A549 (cell line): ENCODE data around the gene BMS1. TPM values are rescaled to one million over a fixed set of nuclear protein-coding genes. Genes with fewer than 3 reads are reported as not detected.

Experiments used
- ATAC-seq, 2 experiments: fragments of 200-7000 bp in 1 of 2; fragments of >200 bp in 1 of 2; cut with Nextera tagmentation in 1 of 2; cut with Tn5 transposase in 1 of 2; 3 replicates each; pipeline versions ENCODE4 v1.8.0 to v1.9.1; 2018 to 2020; ENCODE audit warnings: mild to moderate bottlenecking in 1 of 2, moderate library complexity in 1 of 2
- CTCF ChIA-PET: fragments of 300-600 bp; sonication (Branson Sonifier 250); formaldehyde crosslinking; extraction: SDS; loops from one replicate; lab custom pipeline; 2021; ENCODE audit warnings: antibody characterized with exemption, inconsistent platforms; lab: Yijun Ruan, JAX
- POLR2A ChIA-PET: fragments of 350-600 bp; formaldehyde crosslinking; extraction: SDS; loops from one replicate; lab custom pipeline; 2021; ENCODE audit warnings: antibody characterized with exemption, inconsistent platforms; lab: Yijun Ruan, JAX
- DNase-seq, 2 experiments: peaks; one replicate each; pipeline versions ENCODE4 v3.0.0 to v3.0.0-alpha.2; 2011 to 2016; ENCODE audit warnings: low read depth in 1 of 2, low spot score in 1 of 2
- FAIRE-seq: peaks from 2 replicates; lab custom pipeline; 2011; peaks lifted over from hg19 to GRCh38; lab: Jason Lieb, UNC
- H3K27ac ChIP-seq, 2 experiments: fragments of >200 bp; sonication (Bioruptor Twin); formaldehyde crosslinking; 3 replicates each; pipeline ENCODE4 v1.5.1; 2016 to 2017
- H3K4me1 ChIP-seq: fragments of >200 bp; sonication (Bioruptor Twin); formaldehyde crosslinking; 3 replicates; pipeline ENCODE4 v1.6.1; 2016
- H3K4me2 ChIP-seq: fragments of >200 bp; sonication (Bioruptor Twin); formaldehyde crosslinking; 3 replicates; pipeline ENCODE4 v1.6.1; 2016
- H3K4me3 ChIP-seq: fragments of >200 bp; sonication (Bioruptor Twin); formaldehyde crosslinking; 3 replicates; pipeline ENCODE4 v1.5.1; 2016
- H3K9me3 ChIP-seq: fragments of >200 bp; sonication (Bioruptor Twin); formaldehyde crosslinking; 3 replicates; pipeline ENCODE4 v1.6.1; 2016
- CEBPB ChIP-seq, 2 experiments: fragments of >200 bp in 1 of 2; sonication (Bioruptor Twin) in 1 of 2; formaldehyde crosslinking in 1 of 2; IDR thresholded peaks; 2 replicates each; pipeline ENCODE4 v1.6.1; 2012 to 2016
- CHD2 ChIP-seq: fragments of 150-350 bp; IDR thresholded peaks from 2 replicates; pipeline ENCODE4 v1.6.1; 2014; ENCODE audit warnings: low read length; ENCODE audit not compliant: partially characterized antibody
- CHD4 ChIP-seq: fragments of 200-600 bp; sonication (generic); IDR thresholded peaks from 2 replicates; pipeline ENCODE4 v1.6.1; 2016; ENCODE audit warnings: antibody characterized with exemption, mild to moderate bottlenecking, borderline replicate concordance
- EP300 ChIP-seq, 2 experiments: fragments of >200 bp; sonication (Bioruptor Twin); formaldehyde crosslinking; IDR thresholded peaks; 2 replicates in 1 of 2; 3 replicates in 1 of 2; pipeline ENCODE4 v1.6.1; 2016 to 2017
- ESRRA ChIP-seq: fragments of 150-350 bp; IDR thresholded peaks from 2 replicates; pipeline ENCODE4 v1.6.1; 2014; ENCODE audit warnings: mild to moderate bottlenecking, low read length, borderline replicate concordance
- FOSL2 ChIP-seq, 2 experiments: fragments of 450-650 bp in 1 of 2; fragments of >200 bp in 1 of 2; sonication (Bioruptor Twin) in 1 of 2; formaldehyde crosslinking; IDR thresholded peaks; 2 replicates each; pipeline versions ENCODE4 v1.5.0 to v1.6.1; 2016 to 2020; ENCODE audit warnings: mild to moderate bottlenecking in 1 of 2, moderate library complexity in 1 of 2
- FOXS1 ChIP-seq: fragments of 250-450 bp; sonication (Bioruptor Pico); IDR thresholded peaks from 2 replicates; pipeline ENCODE4 v1.5.0; 2020; ENCODE audit warnings: mild to moderate bottlenecking, moderate library complexity
- GATA3 ChIP-seq: IDR thresholded peaks from 2 replicates; pipeline ENCODE4 v1.6.1; 2012; ENCODE audit warnings: borderline replicate concordance
- HOXA7 ChIP-seq: fragments of 250-450 bp; sonication (Bioruptor Pico); IDR thresholded peaks from 2 replicates; pipeline ENCODE4 v1.5.0; 2020; ENCODE audit warnings: mild to moderate bottlenecking, moderate library complexity
- JUNB ChIP-seq: fragments of >200 bp; sonication (Bioruptor Twin); formaldehyde crosslinking; IDR thresholded peaks from 2 replicates; pipeline ENCODE4 v1.6.1; 2016
- KDM5A ChIP-seq: fragments of 200-600 bp; sonication (generic); IDR thresholded peaks from 2 replicates; pipeline ENCODE4 v1.6.1; 2016; ENCODE audit warnings: antibody characterized with exemption, mild to moderate bottlenecking
- NR3C1 ChIP-seq: fragments of >200 bp; sonication (Bioruptor Twin); formaldehyde crosslinking; IDR thresholded peaks from 3 replicates; pipeline ENCODE4 v1.6.1; 2017
- POLR2A ChIP-seq: IDR thresholded peaks from 2 replicates; pipeline ENCODE4 v1.6.1; 2012; ENCODE audit warnings: mild to moderate bottlenecking, low read length
- RAD21 ChIP-seq, 2 experiments: fragments of >200 bp in 1 of 2; sonication (Bioruptor Twin) in 1 of 2; formaldehyde crosslinking in 1 of 2; IDR thresholded peaks in 1 of 2; conservative IDR thresholded peaks in 1 of 2; 2 replicates in 1 of 2; 3 replicates in 1 of 2; pipeline ENCODE4 v1.6.1; 2012 to 2018; ENCODE audit warnings: inconsistent platforms in 1 of 2
- RARB ChIP-seq: fragments of 250-450 bp; sonication (Bioruptor Pico); IDR thresholded peaks from 2 replicates; pipeline ENCODE4 v1.8.0; 2021; ENCODE audit warnings: mild to moderate bottlenecking, moderate library complexity
- RCOR1 ChIP-seq: fragments of 150-350 bp; IDR thresholded peaks from 2 replicates; pipeline ENCODE4 v1.6.1; 2014; ENCODE audit warnings: antibody characterized with exemption, low read length, low read depth
- REST ChIP-seq: fragments of 200-600 bp; sonication (generic); IDR thresholded peaks from 2 replicates; pipeline ENCODE4 v1.6.1; 2016; ENCODE audit warnings: antibody characterized with exemption, mild to moderate bottlenecking, moderate library complexity
- RNF2 ChIP-seq: fragments of 200-600 bp; sonication (generic); IDR thresholded peaks from 2 replicates; pipeline ENCODE4 v1.6.1; 2016; ENCODE audit warnings: low read depth, mild to moderate bottlenecking, antibody characterized with exemption, moderate library complexity, borderline replicate concordance
- ZFP36 ChIP-seq: fragments of 450-650 bp; IDR thresholded peaks from 2 replicates; pipeline ENCODE4 v1.6.1; 2014; ENCODE audit warnings: borderline replicate concordance; ENCODE audit not compliant: partially characterized antibody
- WGBS: methylation state at CpG from one replicate; pipeline ENCODE4 v1.1.6; 2017; ENCODE audit errors: missing lambda C conversion rate; 5-methylcytosine and 5-hydroxymethylcytosine counted together
- polyA plus RNA-seq, 4 experiments: library from polyadenylated mRNA; depleted of rRNA in 3 of 4; stranded (reverse); fragments of >200 nt; fragmentation: RNase III in 1 of 4; extraction: RNeasy Plus Mini Kit Qiagen cat#74134 plus additional on column Dnase treatment in 1 of 4; gene quantifications; 2 replicates in 3 of 4; 3 replicates in 1 of 4; pipeline ENCODE4 v1.2.3, GENCODE V29; 2011 to 2017
- TF ChIP-seq, protein P1 (sequence below): fragments of 250-450 bp; sonication (Bioruptor Pico); IDR thresholded peaks from 2 replicates; pipeline ENCODE4 v1.5.0; 2020; ENCODE audit warnings: low read depth, mild to moderate bottlenecking, moderate library complexity
- TF ChIP-seq, protein P2 (sequence below): fragments of >200 bp; sonication (Bioruptor Twin); formaldehyde crosslinking; IDR thresholded peaks from 3 replicates; pipeline ENCODE4 v1.6.1; 2016

Gene BMS1
- polyA plus RNA-seq, 2 of the 4 experiments (the other 2 are of a cell fraction), result 14.4 to 21.2 TPM

DNA sequence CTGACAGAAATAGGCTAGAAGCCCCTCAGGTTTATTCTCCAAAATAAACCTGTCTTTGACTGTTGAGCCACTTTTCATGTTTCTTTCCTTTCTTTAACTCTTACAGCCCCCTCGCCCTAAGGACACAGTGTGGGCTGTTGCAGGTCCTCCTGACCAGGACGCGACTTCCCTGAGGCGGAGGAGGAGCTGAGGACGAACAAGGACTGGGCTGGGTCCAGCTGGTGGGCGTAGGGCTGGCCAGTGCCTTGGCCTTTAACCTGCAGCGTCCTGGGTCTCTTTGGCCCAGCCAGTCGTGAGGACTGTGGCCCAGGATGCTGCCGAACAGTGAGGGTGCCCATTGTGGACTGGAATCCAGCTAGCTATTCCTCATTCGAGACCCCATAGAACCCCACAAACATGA lies 13.4 kb upstream of the BMS1 start:
- no peak for FAIRE-seq
- H3K4me3 ChIP-seq, result no peak overlapping the region
- H3K4me2 ChIP-seq, result peak overlapping the region; percentile 78; the same call in 2 of the 3 replicates
- WGBS, result 58% methylated on average over 6 of the region's 10 CpGs
- ChIA-PET POLR2A (no interaction called here), CTCF (interaction anchor here (0.7 to 10.5 kb wide), 2 partner anchors 10 to 15 kb away, joined by 4 to 56 read pairs; no protein-coding TSS in a partner anchor)
- no peak for DNase-seq
- H3K4me1 ChIP-seq, result no peaks in the 10 kb centered on the region; the same call in 2 of the 3 replicates
- no peak for TF ChIP-seq RCOR1
- no peak for TF ChIP-seq REST
- TF ChIP-seq HOXA7 (CRISPR knock-in tag), result no peak
- no peak for TF ChIP-seq KDM5A
- no peak for TF ChIP-seq RNF2
- no peak for TF ChIP-seq FOXS1 (CRISPR knock-in tag)
- no peak for TF ChIP-seq EP300 (IDR thresholded peaks at IDR 0.05)
- TF ChIP-seq POLR2A, result no peak
- TF ChIP-seq FOSL2 (IDR thresholded peaks at IDR 0.05), result no peak
- no peak for TF ChIP-seq FOSL2 (CRISPR knock-in tag; IDR thresholded peaks at IDR 0.05)
- TF ChIP-seq JUNB, result no peak
- TF ChIP-seq, protein P1, sequence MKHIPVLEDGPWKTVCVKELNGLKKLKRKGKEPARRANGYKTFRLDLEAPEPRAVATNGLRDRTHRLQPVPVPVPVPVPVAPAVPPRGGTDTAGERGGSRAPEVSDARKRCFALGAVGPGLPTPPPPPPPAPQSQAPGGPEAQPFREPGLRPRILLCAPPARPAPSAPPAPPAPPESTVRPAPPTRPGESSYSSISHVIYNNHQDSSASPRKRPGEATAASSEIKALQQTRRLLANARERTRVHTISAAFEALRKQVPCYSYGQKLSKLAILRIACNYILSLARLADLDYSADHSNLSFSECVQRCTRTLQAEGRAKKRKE (CRISPR knock-in tag), result no peak
- TF ChIP-seq CEBPB (IDR thresholded peaks at IDR 0.05), result no peak
- no peak for TF ChIP-seq CHD2
- ATAC-seq, result no peak
- no peak overlapping the region for H3K27ac ChIP-seq
- H3K9me3 ChIP-seq, result no peaks in the 10 kb centered on the region

DNA sequence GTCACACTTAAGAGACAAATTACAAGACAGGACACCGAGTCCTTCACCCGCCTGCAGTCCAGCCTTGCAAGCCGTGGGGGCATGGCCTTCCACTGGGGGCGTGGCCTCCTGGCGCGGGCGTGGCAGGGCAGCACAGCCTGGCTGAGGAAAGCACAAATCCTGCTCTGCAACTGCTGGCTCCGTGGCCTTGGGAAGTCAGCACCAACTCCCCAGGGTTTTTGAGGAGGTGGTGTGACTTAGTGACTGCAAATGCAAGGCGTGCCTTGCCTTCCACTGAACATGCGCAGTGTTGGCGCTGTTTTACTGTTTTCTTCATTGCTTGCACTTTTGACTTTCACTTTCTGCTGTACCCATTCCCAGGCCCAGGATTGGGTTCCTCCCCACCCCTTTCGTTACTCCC lies 12.9 kb upstream of the BMS1 start:
- Histone ChIP-seq H3K4me1 (no peaks in the 10 kb centered on the region; the same call in 2 of the 3 replicates), H3K4me2 (peak overlapping the region; percentile 78), H3K4me3 (peak overlapping the region; percentile 36; the same call in 2 of the 3 replicates), H3K9me3 (no peaks in the 10 kb centered on the region), H3K27ac (peak overlapping the region; percentile 31 to 50; a peak in 2 of 6 replicates)
- FAIRE-seq (no peak), DNase-seq (peak; percentile 31 to 44), ATAC-seq (peak; percentile 82 to 88; a peak in 5 of 6 replicates)
- WGBS, result 29% methylated on average over 6 of the region's 12 CpGs
- TF ChIP-seq CHD4 (no peak), JUNB (no peak), ZFP36 (no peak), RARB (CRISPR knock-in tag) (no peak), NR3C1 (no peak), GATA3 (no peak), RAD21 (conservative IDR thresholded peaks at IDR 0.05 in 1 of 2, IDR thresholded peaks at IDR 0.05 in 1 of 2) (no peak), ESRRA (no peak)
- TF ChIP-seq, protein P2, sequence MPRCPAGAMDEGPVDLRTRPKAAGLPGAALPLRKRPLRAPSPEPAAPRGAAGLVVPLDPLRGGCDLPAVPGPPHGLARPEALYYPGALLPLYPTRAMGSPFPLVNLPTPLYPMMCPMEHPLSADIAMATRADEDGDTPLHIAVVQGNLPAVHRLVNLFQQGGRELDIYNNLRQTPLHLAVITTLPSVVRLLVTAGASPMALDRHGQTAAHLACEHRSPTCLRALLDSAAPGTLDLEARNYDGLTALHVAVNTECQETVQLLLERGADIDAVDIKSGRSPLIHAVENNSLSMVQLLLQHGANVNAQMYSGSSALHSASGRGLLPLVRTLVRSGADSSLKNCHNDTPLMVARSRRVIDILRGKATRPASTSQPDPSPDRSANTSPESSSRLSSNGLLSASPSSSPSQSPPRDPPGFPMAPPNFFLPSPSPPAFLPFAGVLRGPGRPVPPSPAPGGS, result no peak
- CTCF ChIA-PET, result interaction anchor here (10.5 kb wide), 1 partner anchor 15 kb away, joined by 56 read pairs; no protein-coding TSS in a partner anchor
- POLR2A ChIA-PET, result no interaction called here
